Transverse colon (tissue), 4 donors: ENCODE results near the gene SRMS.

Source experiments
- POLR2A ChIP-seq: fragments of 450-650 bp; IDR thresholded peaks from one replicate; pipeline ENCODE4 v1.6.1; 2016; ENCODE audit warnings: antibody characterized with exemption, mild to moderate bottlenecking, moderate library complexity
- POLR2AphosphoS5 ChIP-seq, 3 donors: sonication (generic); formaldehyde crosslinking; IDR thresholded peaks; one replicate each; pipeline ENCODE4 v1.6.1; 2016; ENCODE audit warnings: antibody characterized with exemption in 3 of 3
- TF ChIP-seq, protein P1 (sequence below), 5 experiments: fragments of 200-600 bp in 3 of 5; fragments of 450-650 bp in 2 of 5; sonication (generic) in 3 of 5; IDR thresholded peaks; 1 replicate in 2 of 5; 2 replicates in 3 of 5; pipeline ENCODE4 v1.5.1; 2016 to 2017; ENCODE audit warnings: antibody characterized with exemption in 5 of 5, inconsistent platforms in 3 of 5, mild to moderate bottlenecking in 2 of 5, moderate library complexity in 1 of 5

DNA sequence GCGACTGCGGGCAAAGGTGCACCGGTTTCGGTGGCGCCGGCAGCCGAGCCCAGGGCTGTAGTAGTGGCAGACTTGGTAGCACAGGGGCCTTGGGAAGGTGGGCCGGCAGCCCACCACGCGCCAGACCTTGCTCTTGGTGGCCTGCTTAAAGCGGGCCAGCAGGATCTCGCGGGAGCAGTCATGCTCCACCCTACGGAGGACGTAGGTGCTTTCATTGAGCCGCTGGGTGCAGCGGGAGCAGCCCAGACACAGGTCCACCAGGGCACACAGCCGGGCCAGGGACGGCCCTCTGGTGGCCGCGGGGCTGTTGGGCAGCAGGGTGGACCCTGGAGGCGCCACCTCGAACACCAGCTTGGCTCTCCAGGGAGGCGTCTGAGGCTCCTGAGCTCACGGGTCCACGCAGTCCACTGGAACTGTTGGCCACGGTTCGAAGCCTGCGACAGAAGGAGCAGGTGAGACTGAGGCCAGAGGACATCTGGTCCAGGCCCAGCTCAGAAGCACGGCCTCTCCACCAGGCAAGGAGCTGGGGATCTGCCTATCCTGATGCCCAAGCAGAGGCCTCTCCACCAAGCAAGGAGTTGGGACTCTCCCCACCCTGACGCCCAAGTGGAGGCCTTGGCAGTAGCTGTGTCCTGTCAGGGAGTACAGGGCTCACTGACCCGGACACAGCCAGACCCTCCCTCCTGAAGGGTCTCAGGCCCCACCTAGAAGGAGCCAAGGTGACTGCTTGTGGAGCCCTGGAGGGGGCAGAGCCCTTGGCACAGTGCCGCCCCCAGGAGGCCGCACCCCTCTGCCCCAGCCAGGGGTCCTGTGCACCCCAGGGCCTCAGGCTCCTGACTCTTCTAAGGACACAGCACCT is 25.5 kb upstream of the SRMS start:
- TF ChIP-seq, protein P1, sequence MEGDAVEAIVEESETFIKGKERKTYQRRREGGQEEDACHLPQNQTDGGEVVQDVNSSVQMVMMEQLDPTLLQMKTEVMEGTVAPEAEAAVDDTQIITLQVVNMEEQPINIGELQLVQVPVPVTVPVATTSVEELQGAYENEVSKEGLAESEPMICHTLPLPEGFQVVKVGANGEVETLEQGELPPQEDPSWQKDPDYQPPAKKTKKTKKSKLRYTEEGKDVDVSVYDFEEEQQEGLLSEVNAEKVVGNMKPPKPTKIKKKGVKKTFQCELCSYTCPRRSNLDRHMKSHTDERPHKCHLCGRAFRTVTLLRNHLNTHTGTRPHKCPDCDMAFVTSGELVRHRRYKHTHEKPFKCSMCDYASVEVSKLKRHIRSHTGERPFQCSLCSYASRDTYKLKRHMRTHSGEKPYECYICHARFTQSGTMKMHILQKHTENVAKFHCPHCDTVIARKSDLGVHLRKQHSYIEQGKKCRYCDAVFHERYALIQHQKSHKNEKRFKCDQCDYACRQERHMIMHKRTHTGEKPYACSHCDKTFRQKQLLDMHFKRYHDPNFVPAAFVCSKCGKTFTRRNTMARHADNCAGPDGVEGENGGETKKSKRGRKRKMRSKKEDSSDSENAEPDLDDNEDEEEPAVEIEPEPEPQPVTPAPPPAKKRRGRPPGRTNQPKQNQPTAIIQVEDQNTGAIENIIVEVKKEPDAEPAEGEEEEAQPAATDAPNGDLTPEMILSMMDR (IDR thresholded peaks at IDR 0.05) = no peak
- TF ChIP-seq POLR2AphosphoS5 (IDR thresholded peaks at IDR 0.05) (no peak), POLR2A (no peak)
